Measurements from ENCODE around the gene CACNA2D4.

DNA sequence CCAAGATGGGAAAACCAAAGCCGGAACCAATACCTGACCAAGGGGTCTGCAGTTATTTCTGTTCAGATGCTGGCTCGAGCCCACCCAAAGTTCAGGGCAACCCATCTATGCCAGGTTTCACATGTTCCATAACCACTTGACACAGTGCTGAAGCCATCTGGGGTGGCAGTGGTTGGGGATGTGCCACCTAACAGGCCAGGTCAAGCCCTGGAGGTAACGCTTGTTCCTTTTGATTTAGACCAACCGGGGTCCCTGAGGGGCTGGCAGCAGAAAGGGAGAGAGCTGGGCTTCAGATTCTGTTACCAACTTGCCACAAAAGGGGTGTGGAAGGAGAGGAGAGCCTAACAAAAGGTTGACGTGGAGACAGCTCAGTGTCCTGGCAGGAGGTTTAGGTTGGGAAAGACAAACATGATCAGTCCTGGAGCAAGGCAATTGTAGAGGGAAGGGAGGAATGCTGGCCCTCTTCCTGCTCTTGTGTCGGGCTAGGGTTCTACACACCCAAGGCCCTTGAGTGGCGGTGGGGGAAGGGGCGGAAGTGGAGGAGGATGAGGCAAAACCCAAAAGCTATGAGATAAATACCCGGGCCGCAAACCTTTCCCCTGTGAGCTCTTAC lies 31.9 kb downstream of the CACNA2D4 start:
- TF ChIP-seq POLR2A (IDR thresholded peaks at IDR 0.05; ENCODE audit: low read depth, low read length) (no peak), PAX5 (IDR thresholded peaks at IDR 0.05; ENCODE audit: insufficient read depth, low read length, severe bottlenecking) (no peak), POLR2AphosphoS5 (IDR thresholded peaks at IDR 0.05; ENCODE audit: low read depth, low read length) (no peak)

Data from GM12891 (cell line).